PC-3 (cell line): Measurements from ENCODE around the gene C4orf17.

ENCODE experiments used
- EZH2 ChIP-seq: fragments of 300-600 bp; sonication (generic); IDR thresholded peaks from one replicate; pipeline ENCODE4 v1.6.1; 2017; ENCODE audit warnings: antibody characterized with exemption, mild to moderate bottlenecking, low read length; ENCODE audit not compliant: unreplicated experiment
- EZH2phosphoT487 ChIP-seq: fragments of 300-600 bp; sonication (generic); IDR thresholded peaks from 2 replicates; pipeline ENCODE4 v1.6.1; 2018; ENCODE audit warnings: mild to moderate bottlenecking, antibody characterized with exemption, low read length, borderline replicate concordance
- TF ChIP-seq, protein P1 (sequence below): fragments of 300-600 bp; sonication (generic); conservative IDR thresholded peaks from 2 replicates; pipeline ENCODE4 v1.5.1; 2017; ENCODE audit warnings: antibody characterized with exemption, low read depth, mild to moderate bottlenecking, low read length

GRCh38 chr4:99510721-99511120 lies at the start of gene C4orf17:
- TF ChIP-seq, protein P1, sequence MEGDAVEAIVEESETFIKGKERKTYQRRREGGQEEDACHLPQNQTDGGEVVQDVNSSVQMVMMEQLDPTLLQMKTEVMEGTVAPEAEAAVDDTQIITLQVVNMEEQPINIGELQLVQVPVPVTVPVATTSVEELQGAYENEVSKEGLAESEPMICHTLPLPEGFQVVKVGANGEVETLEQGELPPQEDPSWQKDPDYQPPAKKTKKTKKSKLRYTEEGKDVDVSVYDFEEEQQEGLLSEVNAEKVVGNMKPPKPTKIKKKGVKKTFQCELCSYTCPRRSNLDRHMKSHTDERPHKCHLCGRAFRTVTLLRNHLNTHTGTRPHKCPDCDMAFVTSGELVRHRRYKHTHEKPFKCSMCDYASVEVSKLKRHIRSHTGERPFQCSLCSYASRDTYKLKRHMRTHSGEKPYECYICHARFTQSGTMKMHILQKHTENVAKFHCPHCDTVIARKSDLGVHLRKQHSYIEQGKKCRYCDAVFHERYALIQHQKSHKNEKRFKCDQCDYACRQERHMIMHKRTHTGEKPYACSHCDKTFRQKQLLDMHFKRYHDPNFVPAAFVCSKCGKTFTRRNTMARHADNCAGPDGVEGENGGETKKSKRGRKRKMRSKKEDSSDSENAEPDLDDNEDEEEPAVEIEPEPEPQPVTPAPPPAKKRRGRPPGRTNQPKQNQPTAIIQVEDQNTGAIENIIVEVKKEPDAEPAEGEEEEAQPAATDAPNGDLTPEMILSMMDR, result no peak
- TF ChIP-seq EZH2phosphoT487, result no peak
- TF ChIP-seq EZH2, result no peak
